Stomach (tissue), 4 donors: ENCODE data around the gene ELANE.

Experiments used
- POLR2A ChIP-seq, 4 donors: fragments of 450-650 bp; IDR thresholded peaks; one replicate each; pipeline ENCODE4 v1.6.1; 2016; ENCODE audit warnings: antibody characterized with exemption in 4 of 4, control low read depth in 2 of 4, mild to moderate bottlenecking in 1 of 4, moderate library complexity in 1 of 4
- POLR2AphosphoS5 ChIP-seq, 3 donors: sonication (generic); formaldehyde crosslinking; IDR thresholded peaks; one replicate each; pipeline ENCODE4 v1.6.1; 2016; ENCODE audit warnings: antibody characterized with exemption in 3 of 3
- TF ChIP-seq, protein P1 (sequence below), 7 experiments: fragments of 450-650 bp in 4 of 7; fragments of 200-600 bp in 3 of 7; sonication (generic) in 3 of 7; IDR thresholded peaks; one replicate each; pipeline ENCODE4 v1.5.1; 2016 to 2019; ENCODE audit warnings: antibody characterized with exemption in 7 of 7, control low read depth in 2 of 7, mild to moderate bottlenecking in 1 of 7

GRCh38 chr19:872266-872951, 20.3 kb downstream of the ELANE start:
- TF ChIP-seq POLR2AphosphoS5 (IDR thresholded peaks at IDR 0.05), result no peak
- TF ChIP-seq, protein P1, sequence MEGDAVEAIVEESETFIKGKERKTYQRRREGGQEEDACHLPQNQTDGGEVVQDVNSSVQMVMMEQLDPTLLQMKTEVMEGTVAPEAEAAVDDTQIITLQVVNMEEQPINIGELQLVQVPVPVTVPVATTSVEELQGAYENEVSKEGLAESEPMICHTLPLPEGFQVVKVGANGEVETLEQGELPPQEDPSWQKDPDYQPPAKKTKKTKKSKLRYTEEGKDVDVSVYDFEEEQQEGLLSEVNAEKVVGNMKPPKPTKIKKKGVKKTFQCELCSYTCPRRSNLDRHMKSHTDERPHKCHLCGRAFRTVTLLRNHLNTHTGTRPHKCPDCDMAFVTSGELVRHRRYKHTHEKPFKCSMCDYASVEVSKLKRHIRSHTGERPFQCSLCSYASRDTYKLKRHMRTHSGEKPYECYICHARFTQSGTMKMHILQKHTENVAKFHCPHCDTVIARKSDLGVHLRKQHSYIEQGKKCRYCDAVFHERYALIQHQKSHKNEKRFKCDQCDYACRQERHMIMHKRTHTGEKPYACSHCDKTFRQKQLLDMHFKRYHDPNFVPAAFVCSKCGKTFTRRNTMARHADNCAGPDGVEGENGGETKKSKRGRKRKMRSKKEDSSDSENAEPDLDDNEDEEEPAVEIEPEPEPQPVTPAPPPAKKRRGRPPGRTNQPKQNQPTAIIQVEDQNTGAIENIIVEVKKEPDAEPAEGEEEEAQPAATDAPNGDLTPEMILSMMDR (IDR thresholded peaks at IDR 0.05), result no peak
- no peak for TF ChIP-seq POLR2A (IDR thresholded peaks at IDR 0.05)
